ENCODE results near the gene NEK9.
"Not testable (repeated sequence)": the region's sequence is repeated elsewhere in the genome, so short reads cannot be mapped to it uniquely, and the experiment has no call there.

The NEK9 gene

DNA sequence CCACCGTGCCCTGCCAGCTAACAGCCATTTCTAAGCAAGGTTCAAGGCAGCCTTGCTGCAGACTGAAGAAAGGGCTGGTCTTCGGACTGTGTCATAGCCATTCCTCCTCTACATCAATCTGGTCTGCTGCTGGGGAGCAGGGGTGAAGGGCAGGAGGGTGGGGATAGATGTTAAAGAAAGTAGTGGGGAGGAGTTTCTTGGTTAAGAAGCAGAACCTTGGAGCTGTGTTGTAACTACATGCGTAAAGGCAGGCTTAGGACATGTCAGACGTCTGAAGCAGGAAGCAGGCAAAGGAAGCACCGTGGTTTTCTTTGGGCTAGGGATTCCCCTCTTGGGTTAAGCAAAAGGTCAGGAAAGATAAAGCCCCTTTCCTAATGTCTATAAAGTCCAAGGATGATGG lies 18.1 kb upstream of the NEK9 start:
- peak in 6 of 56 donors; percentile 8 to 33 (median 14) for DNase-seq

DNA sequence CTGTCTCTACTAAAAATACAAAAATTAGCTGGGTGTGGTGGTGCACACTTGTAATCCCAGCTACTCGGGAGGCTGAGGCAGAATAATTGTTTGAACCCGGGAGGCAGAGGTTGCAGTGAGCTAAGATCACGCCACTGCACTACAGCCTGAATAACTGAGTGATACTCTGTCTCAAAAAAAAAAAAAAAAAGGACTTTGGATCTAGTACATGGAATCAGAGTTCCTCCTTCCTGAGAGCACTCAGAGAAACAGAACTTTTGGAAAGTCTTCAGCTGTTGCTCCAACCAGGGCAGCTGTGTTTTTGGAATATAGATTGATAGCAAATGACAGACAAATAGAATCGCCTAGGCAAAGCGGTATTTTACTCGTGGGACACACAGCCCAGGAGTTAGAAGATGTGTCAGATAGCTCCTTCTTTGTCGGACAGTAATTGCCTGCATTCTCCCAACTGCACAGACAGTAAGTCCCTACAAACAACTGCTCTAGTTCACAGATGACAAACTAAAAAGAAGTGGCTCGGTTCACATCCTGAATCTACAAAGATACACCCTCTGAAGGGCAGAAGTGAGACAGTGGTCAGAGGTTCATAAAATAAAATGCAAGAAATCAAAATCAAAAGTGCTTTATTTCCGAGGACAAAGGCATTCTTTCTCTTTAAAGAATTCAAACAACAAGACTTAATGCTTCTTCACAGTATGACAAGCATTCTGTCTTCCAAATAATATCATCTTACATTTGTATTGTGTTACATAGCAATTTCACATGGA lies 17.1 kb upstream of the NEK9 start:
- DNase-seq = no peak

- no peak for DNase-seq
Observed at GRCh38 chr14:75142494-75142893, 15.6 kb upstream of the NEK9 start.

- peak in 2 of 56 donors; percentile 6 to 12 for DNase-seq
Observed at GRCh38 chr14:75141967-75142366, 15.1 kb upstream of the NEK9 start.

- DNase-seq = no peak
Observed at GRCh38 chr14:75141062-75141461, 14.2 kb upstream of the NEK9 start.

DNA sequence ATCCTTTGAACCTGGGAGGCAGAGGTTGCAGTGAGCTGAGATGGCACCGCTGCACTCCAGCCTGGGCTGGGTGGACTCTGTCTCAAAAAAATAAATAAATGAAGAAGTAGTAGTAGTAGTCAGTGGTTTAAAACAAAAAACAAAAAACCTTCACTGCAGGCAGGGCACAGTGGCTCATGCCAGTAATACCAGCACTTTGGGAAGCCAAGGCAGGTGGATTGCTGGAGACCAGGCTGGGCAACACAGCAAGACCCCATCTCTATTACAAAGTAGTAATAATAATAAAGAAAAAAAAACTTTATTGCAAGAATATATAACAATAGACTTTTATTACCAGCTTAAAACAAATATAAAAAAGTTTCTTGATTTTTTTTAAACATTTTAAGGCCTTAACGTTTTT lies 13.8 kb upstream of the NEK9 start:
- no peak for DNase-seq

GRCh38 chr14:75139185-75139584 lies 12.3 kb upstream of the NEK9 start:
- DNase-seq = no peak

DNA sequence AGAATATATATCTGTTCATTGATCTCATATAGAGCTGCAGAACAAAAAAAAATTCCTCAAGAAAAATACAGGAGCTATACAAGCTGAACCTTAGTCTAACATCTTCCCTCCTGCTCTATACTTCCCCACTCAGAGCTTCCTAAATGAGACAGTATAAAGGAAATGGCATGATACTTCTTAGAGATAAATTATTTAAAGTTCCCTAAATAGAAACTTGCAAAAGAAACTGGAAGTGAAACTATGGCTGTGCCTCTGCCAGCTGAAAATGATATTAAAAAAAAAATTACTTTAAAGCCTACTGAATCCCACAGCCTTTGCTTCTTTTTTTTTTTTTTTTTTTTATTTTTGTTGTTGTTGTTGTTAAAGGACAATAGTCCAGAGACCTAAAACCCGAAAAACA lies 11.6 kb upstream of the NEK9 start:
- DNase-seq = no peak

DNA sequence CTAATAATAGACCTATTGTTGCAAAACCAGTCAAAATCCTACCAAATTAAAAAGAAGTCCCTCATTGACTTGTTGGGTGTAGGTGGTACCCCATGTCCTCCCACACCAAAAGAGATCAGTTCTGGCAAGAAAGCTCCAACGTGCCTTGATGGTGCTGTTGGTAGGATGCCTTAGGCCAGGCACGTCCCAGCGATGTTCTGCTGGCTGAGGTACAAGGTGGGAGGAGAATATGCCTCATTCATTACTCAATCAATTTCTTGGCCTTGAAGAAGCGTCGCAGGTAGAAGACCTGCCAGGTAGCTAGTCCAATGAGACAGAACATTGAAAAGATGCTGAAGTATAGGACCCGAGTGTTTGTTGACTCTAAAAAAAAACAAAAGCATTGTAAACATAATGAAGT lies 7.8 kb upstream of the NEK9 start:
- DNase-seq = no peak

DNA sequence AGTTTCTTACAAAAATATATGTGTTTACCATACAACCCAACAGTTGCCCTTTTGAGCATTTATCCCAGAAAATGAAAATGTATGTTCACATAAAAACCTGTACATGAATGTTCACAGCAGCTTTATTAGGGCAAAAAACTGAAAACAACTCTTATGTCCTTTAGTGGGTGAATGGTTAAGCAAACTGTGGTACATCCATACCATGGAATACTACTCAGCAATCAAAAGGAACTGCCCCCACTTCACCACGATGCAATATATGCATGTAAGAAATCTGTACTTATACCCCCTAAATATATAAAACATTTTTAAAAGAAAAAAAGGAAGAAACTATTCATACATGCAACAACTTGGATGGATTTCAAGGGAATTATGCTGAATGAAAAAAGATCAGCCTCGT lies 6.7 kb upstream of the NEK9 start:
- no peak for DNase-seq

- DNase-seq = peak in 15 of 56 donors; percentile 5 to 86 (median 32)
Observed at GRCh38 chr14:75132382-75133086, 5.7 kb upstream of the NEK9 start.

GRCh38 chr14:75128596-75128990 lies 1.7 kb upstream of the NEK9 start:
- DNase-seq = no peak

GRCh38 chr14:75127903-75128595 lies 1.2 kb upstream of the NEK9 start:
- no peak for DNase-seq

GRCh38 chr14:75127474-75127820 lies 599 bp upstream of the NEK9 start:
- not testable (repeated sequence) for DNase-seq

DNA sequence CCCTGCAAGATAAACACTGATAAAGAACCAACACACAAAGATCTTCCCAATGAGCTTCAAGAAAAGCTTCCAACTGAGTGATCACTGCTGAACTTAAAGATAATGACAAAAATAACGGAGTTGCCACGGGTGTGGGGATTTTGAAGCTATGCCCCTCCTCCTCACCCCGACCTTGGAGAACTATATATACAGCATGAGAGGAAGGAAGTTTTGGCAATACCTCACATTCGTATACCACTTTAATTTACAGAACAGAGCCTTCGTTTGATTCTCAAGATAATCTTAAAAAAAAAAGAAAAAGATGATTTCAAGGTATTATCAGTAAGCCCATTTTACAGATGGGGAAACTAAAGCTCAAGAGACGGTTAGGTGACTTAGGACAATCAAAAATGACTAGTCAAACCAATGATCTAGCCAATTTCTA lies 715 bp downstream of the NEK9 start:
- no peak for DNase-seq

DNA sequence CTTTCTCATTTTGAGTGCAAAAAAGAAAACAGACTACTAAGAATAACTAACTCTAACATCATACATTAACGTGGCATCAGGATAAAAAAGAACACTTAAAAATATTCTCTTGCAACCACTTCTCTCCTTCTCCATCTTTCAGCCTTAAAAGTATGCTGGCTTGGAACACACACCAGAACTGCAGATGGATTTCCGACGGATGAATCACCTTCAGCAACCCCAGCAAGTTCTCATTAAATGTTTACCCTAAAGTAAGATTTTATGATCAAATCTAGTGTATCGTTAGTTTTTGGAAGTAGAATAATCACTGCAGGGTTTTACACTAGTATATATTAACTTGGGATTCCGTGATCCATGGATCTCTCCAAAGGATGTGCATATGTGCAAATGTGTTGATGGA lies 1.2 kb downstream of the NEK9 start:
- no peak for DNase-seq

DNA sequence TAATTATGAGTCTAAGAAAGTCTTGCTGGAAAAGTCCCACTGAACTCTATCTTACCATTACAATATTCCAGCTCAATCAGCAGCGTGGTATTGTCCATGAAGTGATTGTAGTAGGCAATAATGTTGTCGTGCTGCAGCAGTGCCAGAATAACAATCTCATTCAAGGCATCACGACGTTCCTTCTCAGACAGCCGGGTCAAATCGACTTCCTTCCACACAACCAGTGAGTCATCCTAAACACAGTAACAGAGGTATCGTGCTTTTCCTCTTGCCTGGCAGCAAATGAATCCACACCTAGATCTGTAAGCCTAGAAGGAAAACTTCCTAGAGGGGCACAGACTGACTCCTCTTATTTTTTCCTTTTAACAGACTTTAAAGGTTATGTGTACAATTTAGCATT lies 2.9 kb downstream of the NEK9 start:
- no peak for DNase-seq

DNA sequence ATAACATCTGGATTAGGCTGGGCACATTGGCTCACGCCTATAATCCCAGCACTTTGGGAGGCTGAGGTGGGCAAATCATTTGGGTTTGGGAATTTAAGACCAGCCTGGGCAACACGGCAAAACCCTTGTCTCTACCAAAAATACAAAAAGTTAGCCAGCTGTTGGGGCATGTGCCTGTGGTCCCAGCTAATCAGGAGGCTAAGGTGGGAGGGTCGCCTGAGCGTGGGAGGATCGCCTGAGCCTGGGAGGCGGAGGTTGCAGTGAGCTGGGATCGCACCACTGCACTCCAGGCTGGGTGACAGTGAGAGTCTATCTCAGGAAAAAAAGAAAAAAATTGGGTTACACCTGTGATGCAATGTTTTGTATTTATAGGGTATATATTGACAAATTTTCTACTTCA lies 5.3 kb downstream of the NEK9 start:
- no peak for DNase-seq

- no peak for DNase-seq
Observed at GRCh38 chr14:75120541-75121291, 6.1 kb downstream of the NEK9 start.

DNA sequence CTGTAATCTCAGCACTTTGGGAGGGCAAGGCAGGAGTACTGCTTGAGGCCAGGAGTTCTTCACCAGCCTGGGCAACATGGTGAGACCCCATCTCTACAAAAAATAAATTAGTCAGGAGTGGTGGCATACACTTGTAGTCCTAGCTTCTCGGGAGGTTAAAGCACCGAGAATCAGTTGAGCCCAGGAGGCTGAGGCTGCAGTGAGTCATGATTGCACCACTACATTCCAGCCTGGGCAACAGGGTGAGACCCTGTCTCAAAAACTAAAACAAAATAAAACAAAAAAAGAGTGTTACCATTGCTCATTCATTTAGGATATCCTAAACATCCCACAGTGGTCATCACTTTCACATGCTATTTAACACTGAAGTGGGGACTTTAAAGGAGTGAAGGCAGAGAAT lies 7.8 kb downstream of the NEK9 start:
- no peak for DNase-seq

DNA sequence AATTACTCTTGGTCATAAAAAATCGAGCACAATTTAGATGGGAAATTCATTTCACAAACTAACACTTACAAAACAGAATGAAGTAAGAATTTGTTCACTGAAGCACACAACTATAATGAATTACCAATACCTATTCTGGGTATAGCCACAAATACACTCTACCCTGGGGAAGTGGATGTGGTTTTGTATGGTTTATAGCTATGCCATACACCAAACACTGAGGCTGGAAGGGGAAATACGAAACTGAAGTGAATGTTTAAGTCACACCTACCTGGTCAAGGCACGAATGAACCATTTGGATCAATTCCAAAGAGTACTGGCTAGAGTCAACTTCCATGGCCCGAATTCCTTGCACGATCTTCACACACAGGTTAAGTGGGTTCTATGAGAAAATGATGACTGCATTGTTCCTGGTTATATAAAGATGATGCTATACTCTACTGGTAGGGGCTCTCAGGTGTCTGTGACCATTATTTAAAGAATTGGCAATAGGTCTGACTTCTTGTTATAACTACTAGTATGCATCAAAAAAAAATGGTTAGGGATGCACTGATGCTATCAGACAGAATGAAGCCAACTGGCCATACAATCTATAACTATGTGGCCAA lies 12.8 kb downstream of the NEK9 start:
- no peak for DNase-seq

Data from amygdala (tissue), 56 donors.